Ramos (cell line): ENCODE measurements around the gene KSR1.
"Not testable (repeated sequence)": the region's sequence is repeated elsewhere in the genome, so short reads cannot be mapped to it uniquely, and the experiment has no call there.

ENCODE experiments used
- in situ Hi-C: fragments of 300-500 bp; cut with MboI; formaldehyde crosslinking; loops from one replicate; pipeline ENCODE4 v1.14.3; 2022; ENCODE audit warnings: low sequenced_read_pairs; ENCODE audit not compliant: unreplicated experiment

The KSR1 gene

DNA sequence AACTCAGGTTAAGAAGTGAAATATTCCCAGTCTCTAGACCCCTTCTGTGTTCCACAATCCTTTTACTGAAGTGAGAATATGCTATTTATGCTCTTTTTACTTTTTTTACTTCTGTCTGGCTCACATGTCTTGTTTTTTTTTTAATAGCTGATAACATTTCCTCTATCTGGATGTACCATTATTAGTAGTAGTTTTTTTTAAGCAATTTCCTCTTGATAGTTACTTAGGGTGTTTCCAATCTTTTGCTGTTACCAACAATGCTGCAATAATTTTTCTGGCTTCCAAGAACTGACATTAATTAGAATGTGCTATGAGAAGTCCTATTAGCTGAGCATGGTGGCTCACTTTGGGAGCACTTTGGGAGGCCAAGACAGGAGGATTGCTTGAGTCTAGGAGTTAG lies 32.0 kb downstream of the KSR1 start:
- in situ Hi-C loops: no loop called here

DNA sequence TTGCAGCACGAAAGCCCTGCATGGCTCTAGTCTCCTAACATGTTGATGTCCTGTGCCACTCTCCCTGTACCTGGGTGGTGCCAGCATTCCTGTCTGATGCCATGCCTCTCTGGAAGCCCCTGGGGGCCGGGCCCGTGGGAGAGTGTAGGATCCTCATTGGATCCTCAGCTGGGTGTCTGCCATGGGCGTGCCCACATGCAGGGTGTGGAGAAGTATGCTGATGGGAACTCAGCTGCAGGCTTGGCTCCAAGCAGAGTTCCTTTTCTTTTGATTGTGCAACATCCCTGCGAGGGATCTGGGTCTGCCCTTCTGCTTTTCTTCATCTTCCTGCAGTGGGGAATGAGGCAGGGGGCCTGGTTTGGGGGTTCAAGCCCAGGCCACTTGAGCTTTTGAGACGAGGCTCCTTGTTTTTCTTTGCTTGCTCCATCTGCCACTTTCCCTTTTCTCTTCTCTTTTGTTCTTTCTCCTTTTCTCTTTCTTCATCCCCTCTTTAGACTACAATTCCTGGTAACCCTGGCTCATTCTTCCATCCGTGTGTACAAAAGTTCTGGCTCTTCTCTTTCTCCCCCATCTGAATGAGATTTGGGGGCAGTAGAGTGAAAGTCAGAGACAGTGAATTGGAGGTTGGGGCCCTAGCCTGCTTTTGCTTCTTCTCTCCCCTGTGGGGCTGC lies 32.9 kb downstream of the KSR1 start:
- in situ Hi-C loops: no loop called here

DNA sequence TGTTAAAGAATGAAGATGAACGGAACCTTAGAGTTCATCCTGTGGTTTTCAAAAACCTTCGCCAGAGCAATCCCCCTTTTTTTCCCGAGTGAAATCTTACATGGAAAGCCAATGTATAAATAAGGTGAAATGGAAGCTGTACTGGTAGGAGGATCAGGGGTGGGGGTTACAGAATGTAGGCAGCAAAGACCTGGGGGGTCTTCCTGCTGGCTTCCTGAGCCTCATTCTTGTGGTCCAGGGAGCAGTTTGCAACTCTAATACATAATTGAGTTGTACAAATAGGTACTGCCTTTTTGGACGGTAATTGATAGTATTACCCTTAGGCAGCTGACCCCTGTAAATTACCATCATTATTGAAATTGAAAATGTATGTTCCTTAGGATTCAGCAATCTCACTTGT lies 34.1 kb downstream of the KSR1 start:
- in situ Hi-C loops: no loop called here

DNA sequence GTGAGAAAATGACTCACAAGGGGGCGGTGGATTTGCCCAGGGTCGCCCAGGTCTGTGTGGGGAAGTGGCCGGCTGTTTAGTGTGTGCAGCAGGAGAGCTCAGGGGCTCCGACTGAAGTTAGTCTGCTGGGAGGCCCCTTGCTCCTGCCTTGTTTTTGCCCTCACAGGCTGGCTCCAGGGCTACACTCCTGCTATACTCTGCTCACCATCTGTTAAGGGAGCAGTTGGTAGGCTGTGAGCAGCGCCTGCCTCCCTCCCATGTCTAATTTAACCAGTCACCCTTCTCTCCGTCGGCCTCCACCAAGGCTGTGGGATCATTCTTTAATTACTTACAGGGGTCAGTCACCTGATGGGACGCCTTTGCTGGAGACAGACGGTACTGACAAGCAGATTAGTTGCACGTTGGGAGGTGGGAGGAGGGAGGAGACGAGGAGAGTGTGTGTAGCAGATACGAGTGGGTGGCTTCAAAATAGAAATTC lies 35.5 kb downstream of the KSR1 start:
- in situ Hi-C loops: no loop called here

DNA sequence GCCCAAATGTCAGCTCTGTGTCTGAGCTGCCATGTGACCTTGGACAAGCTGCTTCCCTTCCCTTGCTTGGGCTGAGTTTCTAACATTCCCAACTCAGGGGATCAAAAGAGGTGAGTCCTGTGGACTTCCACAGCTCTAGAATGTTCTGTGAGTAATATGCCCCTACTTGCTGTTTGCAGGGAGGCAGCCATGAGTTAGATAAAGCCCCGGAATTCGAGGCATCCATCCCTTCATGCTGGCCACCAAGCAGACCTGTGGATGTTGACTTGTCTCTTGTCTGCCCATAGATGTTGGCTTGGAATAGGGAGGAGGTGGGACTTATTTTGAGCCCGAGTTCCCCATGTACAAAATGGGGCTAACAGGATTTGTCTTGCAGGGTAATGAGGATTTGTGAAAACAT lies 36.2 kb downstream of the KSR1 start:
- in situ Hi-C loops: no loop called here

DNA sequence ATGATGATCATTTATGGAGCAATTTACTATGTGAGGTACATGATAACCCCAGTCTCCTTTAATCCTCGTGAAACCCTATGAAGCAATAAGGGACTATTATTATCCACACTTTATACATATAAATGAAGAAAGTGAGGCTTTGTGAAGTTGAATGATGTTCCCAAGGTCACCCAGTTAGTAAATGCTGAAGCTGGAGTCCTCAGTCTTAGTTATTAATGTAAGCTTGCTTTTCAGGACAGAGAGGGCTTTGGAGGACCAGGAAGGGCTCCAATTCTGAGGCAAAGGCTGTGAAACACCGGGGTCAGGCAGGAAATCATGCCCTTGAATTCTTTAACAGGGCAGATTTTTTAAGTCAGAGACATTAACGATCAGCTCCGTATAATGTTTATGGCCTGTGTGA lies 36.8 kb downstream of the KSR1 start:
- in situ Hi-C loops: no loop called here

DNA sequence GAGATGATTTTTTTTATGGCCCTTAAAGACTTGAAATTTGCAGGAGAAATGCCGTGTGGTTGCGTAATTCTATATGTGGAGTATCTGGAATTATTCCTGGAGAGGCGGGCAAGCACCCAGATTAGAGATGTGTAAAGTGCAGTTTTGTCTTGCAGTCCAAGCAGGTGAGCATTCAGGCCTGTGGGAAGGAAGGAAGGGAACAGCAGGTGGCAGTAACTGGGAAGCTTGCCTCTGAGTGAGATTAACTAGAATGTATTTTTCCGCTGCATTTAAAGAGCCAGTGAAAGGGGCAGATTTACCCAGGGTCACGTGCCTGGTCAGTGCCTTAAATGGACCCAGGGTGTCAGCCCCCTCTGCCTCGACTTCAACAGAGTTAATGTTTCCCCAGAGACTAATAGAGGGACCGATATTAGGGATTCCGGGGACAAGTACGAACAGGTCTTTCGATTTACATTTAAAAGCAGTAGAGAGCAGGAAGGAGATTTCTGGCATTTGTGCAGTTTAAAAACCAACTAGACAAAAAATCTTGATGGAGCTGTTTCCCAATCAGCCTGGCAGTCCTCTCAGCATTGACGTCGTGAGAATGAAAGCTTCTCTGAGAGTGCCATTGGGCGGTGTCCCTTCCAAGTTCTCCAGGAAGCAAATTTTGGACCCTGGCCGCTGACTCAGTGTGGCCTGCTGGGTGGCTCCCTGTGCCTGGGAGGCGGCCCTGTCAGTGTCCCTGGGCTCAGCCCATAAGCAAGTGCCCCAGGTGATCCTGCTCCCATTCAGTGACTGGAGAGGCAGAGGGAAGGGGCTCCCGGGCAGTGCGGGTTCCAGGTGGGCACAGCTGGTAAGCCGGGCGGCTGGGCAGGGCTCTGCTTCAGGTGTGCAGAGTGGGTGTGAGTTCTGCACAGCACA lies 38.2 kb downstream of the KSR1 start:
- in situ Hi-C loops: no loop called here

DNA sequence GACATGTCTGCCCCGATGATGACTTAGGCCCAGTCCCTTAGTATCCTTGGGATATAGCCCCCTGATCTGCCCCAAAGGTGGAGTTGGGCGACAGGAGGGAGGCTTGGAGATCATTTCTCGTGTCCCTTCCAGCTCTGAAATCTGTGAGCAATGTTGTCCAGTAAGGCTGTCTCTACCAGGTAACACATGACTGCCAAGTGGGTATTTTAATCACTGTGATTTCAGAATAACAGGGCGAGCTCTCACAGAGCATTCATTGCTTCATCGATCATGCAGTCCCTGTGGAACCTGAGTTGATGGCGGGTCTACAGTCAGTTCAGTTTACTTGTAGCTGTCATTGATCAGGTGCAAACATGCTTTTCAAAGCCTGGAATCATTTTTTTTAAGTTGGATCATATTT lies 39.2 kb downstream of the KSR1 start:
- in situ Hi-C loops: no loop called here

DNA sequence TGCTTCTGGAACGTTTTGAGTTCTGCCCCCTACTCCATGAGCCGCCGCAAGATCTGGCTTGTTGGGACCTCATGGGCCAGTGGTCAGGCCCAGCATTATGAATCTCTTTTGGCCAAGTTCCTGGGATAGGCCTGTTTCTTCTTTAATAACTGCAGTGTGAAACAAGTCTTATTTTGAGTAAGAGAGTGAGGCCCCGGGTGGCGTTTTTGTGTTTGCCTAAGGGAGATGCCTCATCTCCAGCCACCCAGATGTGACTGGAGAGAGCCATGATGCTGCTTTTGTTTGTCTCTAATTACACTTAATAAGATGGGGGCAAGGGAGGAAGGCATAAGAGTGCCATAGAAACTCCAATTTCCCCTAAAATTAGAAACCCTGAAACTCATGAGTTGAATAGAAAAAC lies 39.8 kb downstream of the KSR1 start:
- in situ Hi-C loops: no loop called here

DNA sequence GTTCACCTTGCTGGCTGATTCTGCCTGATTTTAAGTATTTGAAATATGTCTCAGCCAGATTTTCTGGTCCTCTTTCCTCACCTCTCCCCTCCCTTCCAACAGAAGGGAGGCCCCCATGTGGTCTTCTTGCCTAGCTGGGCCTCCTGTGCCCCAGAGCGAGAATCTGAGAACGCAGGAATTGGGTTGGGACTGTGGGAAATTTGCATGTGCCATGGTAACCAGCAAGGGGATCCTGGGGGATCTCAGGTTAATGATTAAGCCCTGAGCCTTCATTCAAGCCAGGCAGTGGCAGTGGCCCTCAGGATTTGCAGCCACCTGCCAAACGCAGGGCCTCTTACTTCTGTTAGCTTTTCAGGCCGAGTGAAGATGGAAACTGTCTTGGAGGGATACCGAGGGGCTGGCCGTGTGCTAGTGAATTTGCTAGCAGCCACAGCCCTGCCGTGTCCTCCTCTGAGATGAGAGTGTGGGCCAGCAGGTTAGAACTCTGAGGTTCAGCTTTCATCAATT lies 40.2 kb downstream of the KSR1 start:
- in situ Hi-C loops: no loop called here

DNA sequence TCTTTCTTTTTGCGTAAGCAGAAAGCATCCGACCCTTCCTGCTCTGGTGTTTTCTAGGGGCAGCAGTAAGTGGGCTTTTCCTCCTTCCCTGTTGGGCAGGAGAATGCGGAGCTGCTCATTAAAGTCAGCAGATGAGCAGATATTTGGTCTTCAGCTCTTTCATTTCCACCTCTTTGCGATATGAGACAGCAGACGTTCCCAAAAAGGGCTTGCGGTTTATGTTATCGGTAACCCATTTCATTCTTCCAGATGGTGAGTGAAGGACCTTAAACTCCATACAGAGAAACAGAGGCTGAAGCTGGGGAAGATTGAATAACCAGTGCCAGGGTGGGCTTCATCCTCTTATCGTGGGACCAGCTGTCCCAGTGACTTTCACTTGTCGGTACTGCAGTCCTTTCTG lies 40.7 kb downstream of the KSR1 start:
- in situ Hi-C loops: no loop called here

DNA sequence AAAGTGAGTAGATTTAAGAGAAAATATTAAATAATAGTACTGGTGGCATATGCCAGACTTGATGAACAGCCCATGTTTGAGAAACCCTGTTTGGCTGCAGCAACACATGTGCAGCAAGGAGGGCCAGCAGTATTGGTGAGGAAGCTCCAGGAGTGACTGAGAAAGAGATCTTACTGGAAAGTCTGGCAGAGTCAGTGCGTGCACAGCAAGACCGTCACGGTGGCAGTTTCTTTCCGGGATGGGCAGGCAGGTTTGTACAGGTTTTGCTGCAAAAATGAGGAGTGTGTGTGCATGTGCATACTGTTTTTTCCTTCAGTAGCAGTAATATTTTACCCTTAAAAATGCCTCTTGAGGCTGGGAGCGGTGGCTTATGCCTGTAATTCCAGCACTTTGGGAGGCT lies 41.4 kb downstream of the KSR1 start:
- in situ Hi-C loops: no loop called here

DNA sequence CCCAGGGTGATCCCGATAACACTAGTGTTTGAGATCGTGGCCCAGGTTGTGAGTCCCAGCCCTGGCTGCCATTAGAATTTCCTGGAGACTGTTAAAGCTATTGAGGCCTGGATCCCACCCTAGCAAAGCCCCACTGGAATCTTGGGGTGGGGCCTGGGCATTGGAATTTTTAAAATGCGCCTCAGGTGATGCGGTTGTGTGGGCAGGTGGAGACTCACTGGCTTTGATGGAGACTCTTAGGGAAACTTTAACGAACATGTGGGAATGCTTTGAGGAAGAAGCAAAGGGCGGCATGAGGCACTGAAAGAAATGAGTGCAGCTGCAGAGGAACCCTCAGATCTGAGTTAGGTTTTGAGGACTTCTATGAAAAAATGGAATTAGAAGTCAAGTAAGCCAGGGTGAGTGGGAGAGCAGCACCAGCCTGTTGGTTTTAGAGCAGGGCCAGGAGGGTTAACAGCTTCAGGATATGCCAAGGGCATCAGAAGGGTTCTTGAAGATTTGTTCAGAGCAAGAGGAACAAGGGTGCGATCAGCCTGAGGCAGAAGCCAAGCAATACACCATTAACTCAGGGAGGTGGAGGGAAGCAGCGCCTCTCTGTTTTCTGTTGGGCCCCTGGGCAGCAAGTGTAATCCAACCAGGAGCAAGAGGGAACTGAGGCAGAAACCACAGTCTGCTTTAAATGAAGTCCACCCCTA lies 42.5 kb downstream of the KSR1 start:
- in situ Hi-C loops: no loop called here

DNA sequence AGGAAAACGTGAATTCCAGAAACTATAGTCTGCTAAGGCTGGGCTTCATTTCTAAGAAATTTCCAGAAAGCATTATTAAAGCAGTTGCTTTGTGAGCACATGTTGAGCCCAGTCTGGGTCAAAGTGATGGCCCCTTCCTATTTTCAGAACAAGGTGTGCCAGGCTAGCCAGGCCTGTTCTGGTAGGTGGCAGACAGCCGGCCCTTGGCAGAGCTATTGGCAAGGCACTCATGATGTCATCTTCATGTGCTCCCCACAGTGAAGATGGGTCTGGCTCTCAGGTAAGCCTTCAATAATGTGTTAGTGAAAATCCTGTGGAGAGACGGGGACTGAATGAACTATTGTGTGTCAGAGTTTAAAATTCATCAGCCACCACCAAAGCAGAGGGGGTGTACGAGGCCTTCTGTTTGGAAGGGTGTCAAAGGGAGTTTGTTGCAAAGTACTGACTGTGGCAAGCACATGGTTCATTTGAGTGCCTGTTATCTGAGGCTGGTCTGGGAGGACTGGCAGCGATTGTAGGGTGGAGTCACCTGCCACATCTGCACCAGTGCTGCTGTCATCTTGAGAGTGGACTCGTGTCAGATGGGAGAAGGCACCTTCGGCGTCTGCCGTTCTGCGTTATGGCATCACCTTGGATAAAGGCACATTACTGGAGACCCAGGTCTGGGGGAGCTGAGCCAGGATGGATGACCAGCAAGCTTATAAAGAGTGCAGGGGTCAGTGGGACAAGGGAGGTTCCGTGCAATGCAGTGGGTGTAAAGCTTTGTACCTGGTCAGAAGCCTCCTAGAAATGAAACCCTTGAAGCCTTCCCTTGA lies 43.4 kb downstream of the KSR1 start:
- in situ Hi-C loops: no loop called here

DNA sequence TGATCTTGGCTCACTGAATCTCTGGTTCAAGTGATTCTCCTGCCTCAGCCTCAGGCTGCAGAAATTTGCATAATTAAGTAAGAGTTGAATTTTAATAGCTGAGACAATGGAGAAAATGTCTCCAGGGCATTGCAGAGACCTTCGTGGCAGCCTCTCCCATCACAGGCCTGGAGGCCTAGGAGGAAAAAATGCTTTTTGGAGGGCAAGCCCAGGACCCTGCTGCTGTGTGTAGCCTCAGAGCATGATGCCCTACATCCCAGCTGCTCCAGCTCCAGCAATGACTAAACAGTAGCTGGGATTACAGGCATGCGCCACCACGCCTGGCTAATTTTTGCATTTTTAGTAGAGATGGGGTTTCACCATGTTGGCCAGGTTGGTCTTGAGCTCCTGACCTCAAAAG lies 45.1 kb downstream of the KSR1 start:
- in situ Hi-C loops: not testable (repeated sequence)

DNA sequence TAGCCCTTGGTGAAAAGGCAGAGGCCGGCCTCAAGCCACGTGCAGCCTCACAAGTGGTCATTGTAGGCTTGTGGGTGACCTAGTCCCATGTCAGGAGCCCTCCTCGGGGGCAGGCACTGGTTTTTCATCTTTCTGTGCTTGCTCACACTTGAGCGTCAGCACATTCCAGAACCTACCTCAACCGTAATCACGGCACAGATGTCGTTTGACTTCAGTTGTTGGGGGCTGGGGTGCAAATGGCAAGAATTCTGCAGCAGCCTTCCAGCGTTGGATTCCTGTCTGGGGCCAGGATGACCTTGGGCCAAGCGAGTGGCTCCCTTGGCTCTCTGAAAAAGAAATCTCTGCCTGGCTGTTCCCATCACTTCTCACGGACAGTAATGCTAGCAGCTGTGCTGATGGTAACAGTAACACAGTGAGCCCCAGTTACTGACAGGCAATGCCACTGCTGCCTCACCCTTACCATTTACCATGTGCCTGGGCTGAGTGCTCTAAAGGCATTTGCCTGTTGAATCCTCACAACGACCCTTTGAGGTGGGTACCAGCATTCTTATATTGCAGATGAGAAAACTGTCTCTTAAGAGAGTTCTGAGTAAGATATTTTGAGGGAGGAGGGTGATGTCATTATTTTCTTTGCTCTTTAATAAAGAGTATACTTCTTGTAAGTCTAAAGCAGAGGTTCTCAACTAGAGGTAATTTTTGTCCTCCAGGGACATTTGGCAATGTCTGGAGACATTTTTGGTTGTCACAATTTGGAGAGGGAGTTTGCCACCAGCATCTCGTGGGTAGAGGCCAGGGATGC lies 46.5 kb downstream of the KSR1 start:
- in situ Hi-C loops: no loop called here

DNA sequence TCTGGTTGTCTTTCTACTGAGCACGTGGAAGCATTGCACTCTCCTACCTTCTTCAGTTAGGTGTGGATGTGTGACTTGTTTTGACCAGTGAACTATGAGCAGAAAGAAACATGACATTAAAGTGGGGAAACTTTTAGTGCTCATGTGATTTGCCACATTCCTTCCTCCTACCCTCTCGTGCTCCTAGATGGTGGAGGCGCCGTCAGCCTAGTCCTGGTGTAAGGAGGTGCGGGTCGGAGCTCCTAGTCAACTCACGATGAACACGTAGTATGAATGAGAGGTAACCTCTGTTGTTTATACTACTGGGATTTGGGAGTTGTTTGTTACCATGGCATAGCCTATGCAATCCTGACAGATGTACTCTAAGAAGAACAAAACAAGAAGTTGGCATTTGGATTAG lies 47.4 kb downstream of the KSR1 start:
- in situ Hi-C loops: no loop called here

DNA sequence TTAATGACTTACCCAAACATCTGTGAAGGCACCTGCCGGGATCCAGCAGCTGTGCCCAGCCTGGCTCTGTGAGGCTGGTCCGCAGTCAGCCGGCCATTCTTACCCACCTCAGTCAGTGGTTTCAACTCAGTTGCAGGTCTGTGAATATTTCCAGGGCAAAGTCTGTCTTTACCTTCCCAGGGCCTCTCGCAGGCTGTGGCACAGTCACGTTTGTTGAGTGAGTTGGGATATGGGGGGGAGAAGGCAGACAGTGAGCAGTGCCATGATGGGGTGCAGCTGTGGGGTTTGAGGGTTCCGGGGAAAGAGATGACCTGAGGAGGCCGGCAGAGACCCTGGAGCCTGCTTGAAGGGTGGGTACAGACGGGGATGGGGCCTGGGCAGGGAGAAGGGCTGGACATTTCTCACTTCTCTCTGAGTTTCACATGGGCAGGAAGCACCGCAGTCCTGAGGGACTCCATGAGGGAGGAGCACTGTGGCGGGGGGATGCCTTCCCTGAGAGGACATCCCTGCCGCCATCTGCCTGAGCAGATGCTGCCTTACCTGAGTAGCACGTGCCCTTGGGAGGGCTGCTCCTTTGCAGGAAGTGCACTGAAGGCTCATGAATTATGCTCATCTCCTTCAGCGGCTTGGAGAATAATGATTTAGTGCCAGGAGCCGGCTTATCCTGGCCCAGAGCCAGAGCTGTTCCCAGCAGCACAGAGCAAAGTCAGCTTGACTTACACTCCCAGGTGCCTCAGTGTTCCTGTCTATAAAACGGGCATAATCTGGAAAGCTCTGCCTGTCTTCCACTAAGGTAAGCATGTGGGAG lies 48.1 kb downstream of the KSR1 start:
- in situ Hi-C loops: no loop called here
